H9 (cell line): ENCODE results near the gene GPC6. TPM values are rescaled to one million over a fixed set of nuclear protein-coding genes. Genes with fewer than 3 reads are reported as not detected.

Experiments used
- DNase-seq: peaks from one replicate; pipeline ENCODE4 v3.0.0-alpha.2; 2017
- H2AFZ ChIP-seq: one replicate; pipeline ENCODE4 v1.6.1; 2013; ENCODE audit warnings: mild to moderate bottlenecking, low read length, control low read depth, moderate library complexity
- H2AK5ac ChIP-seq: 2 replicates; pipeline ENCODE4 v1.6.1; 2013; ENCODE audit warnings: low read length, control low read depth, mixed read lengths; ENCODE audit not compliant: insufficient read length
- H2BK120ac ChIP-seq: one replicate; pipeline ENCODE4 v1.6.1; 2013; ENCODE audit warnings: low read depth, mild to moderate bottlenecking, low read length, control low read depth, inconsistent platforms; ENCODE audit not compliant: poor library complexity, severe bottlenecking
- H2BK12ac ChIP-seq: 2 replicates; pipeline ENCODE4 v1.6.1; 2013; ENCODE audit warnings: low read length, control low read depth, mixed read lengths, low read depth; ENCODE audit not compliant: insufficient read length
- H2BK15ac ChIP-seq: 2 replicates; pipeline ENCODE4 v1.6.1; 2013; ENCODE audit warnings: low read depth, low read length, control low read depth
- H2BK20ac ChIP-seq: one replicate; pipeline ENCODE4 v1.6.1; 2013; ENCODE audit warnings: low read depth, mild to moderate bottlenecking, low read length, control low read depth, inconsistent platforms; ENCODE audit not compliant: poor library complexity, severe bottlenecking
- H2BK5ac ChIP-seq: 2 replicates; pipeline ENCODE4 v1.6.1; 2013; ENCODE audit warnings: low read length, control low read depth, mixed read lengths; ENCODE audit not compliant: insufficient read length
- H3K14ac ChIP-seq: 2 replicates; pipeline ENCODE4 v1.6.1; 2013; ENCODE audit warnings: low read length, control low read depth; ENCODE audit not compliant: insufficient read depth
- H3K18ac ChIP-seq: 2 replicates; pipeline ENCODE4 v1.6.1; 2013; ENCODE audit warnings: low read depth, mild to moderate bottlenecking, mixed read lengths, low read length, control low read depth; ENCODE audit not compliant: insufficient read length
- H3K23ac ChIP-seq: 2 replicates; pipeline ENCODE4 v1.6.1; 2013; ENCODE audit warnings: low read length, control low read depth, mixed read lengths, low read depth; ENCODE audit not compliant: insufficient read length
- H3K23me2 ChIP-seq: 2 replicates; pipeline ENCODE4 v1.6.1; 2013; ENCODE audit warnings: low read depth, mild to moderate bottlenecking, mixed read lengths, low read length, control low read depth; ENCODE audit not compliant: insufficient read length, poor library complexity, severe bottlenecking
- H3K27ac ChIP-seq: 2 replicates; pipeline ENCODE4 v1.5.1; 2013; ENCODE audit warnings: low read length, control low read depth, mixed read lengths, low read depth; ENCODE audit not compliant: insufficient read length
- H3K27me3 ChIP-seq: 2 replicates; pipeline ENCODE4 v1.6.1; 2013; ENCODE audit warnings: low read length, control low read depth, inconsistent platforms; ENCODE audit not compliant: insufficient read depth
- H3K4ac ChIP-seq: 2 replicates; pipeline ENCODE4 v1.6.1; 2013; ENCODE audit warnings: low read depth, mild to moderate bottlenecking, control low read depth, inconsistent platforms, low read length, moderate library complexity
- H3K4me1 ChIP-seq: 2 replicates; pipeline ENCODE4 v1.6.1; 2013; ENCODE audit warnings: low read length, control low read depth, inconsistent platforms; ENCODE audit not compliant: insufficient read depth
- H3K4me2 ChIP-seq: 2 replicates; pipeline ENCODE4 v1.6.1; 2013; ENCODE audit warnings: low read length, control low read depth, mixed read lengths; ENCODE audit not compliant: insufficient read length, insufficient read depth
- H3K56ac ChIP-seq: 2 replicates; pipeline ENCODE4 v1.6.1; 2013; ENCODE audit warnings: low read depth, mild to moderate bottlenecking, mixed read lengths, low read length, control low read depth; ENCODE audit not compliant: insufficient read length
- H3K79me1 ChIP-seq: 2 replicates; pipeline ENCODE4 v1.6.1; 2013; ENCODE audit warnings: low read depth, mild to moderate bottlenecking, moderate library complexity, low read length, control low read depth, inconsistent platforms; ENCODE audit not compliant: insufficient read depth, poor library complexity, severe bottlenecking
- H3K79me2 ChIP-seq: 2 replicates; pipeline ENCODE4 v1.6.1; 2013; ENCODE audit warnings: low read length, control low read depth, inconsistent platforms; ENCODE audit not compliant: insufficient read depth
- H3K9ac ChIP-seq: 2 replicates; pipeline ENCODE4 v1.6.1; 2013; ENCODE audit warnings: low read length, control low read depth, mixed read lengths; ENCODE audit not compliant: insufficient read length; ENCODE audit errors: extremely low read depth
- H3K9me3 ChIP-seq: one replicate; pipeline ENCODE4 v1.6.1; 2013; ENCODE audit warnings: low read depth, low read length, inconsistent platforms; ENCODE audit not compliant: control insufficient read depth
- H3T11ph ChIP-seq: one replicate; pipeline ENCODE4 v1.6.1; 2013; ENCODE audit warnings: mild to moderate bottlenecking, low read length, control low read depth, inconsistent platforms
- H4K20me1 ChIP-seq: one replicate; pipeline ENCODE4 v1.6.1; 2013; ENCODE audit not compliant: control insufficient read depth, insufficient read length, insufficient read depth
- H4K5ac ChIP-seq: 2 replicates; pipeline ENCODE4 v1.6.1; 2013; ENCODE audit warnings: low read depth, mild to moderate bottlenecking, mixed read lengths, low read length, control low read depth; ENCODE audit not compliant: insufficient read length
- H4K8ac ChIP-seq: replicated peaks from 2 replicates; pipeline ENCODE4 v1.6.1; 2013; ENCODE audit warnings: low read length, control low read depth, mixed read lengths, low read depth; ENCODE audit not compliant: insufficient read length
- H4K91ac ChIP-seq: 2 replicates; pipeline ENCODE4 v1.6.1; 2013; ENCODE audit warnings: low read depth, mild to moderate bottlenecking, moderate library complexity, mixed read lengths, low read length, control low read depth; ENCODE audit not compliant: insufficient read length
- H3K27ac Mint-ChIP-seq, 3 experiments: 2 replicates in 2 of 3; 3 replicates in 1 of 3; pipeline ENCODE4 v1.8.0; 2020 to 2021; ENCODE audit warnings: mixed read lengths in 3 of 3, mild to moderate bottlenecking in 1 of 3, moderate library complexity in 1 of 3
- H3K27me3 Mint-ChIP-seq: 2 replicates; pipeline ENCODE4 v1.8.0; 2021; ENCODE audit warnings: low read depth, mild to moderate bottlenecking, moderate library complexity, mixed read lengths
- H3K36me3 Mint-ChIP-seq, 3 experiments: 2 replicates in 2 of 3; 3 replicates in 1 of 3; pipeline ENCODE4 v1.8.0; 2020 to 2021; ENCODE audit warnings: low read depth in 3 of 3, mixed read lengths in 3 of 3; ENCODE audit not compliant: insufficient read depth in 1 of 3
- H3K4me1 Mint-ChIP-seq, 2 experiments: 2 replicates each; pipeline ENCODE4 v1.8.0; 2020; ENCODE audit warnings: mixed read lengths in 2 of 2
- H3K4me3 Mint-ChIP-seq, 2 experiments: 2 replicates in 1 of 2; 3 replicates in 1 of 2; pipeline ENCODE4 v1.8.0; 2020 to 2021; ENCODE audit warnings: mild to moderate bottlenecking in 2 of 2, mixed read lengths in 2 of 2, moderate library complexity in 1 of 2
- H3K9me3 Mint-ChIP-seq, 2 experiments: 2 replicates in 1 of 2; 3 replicates in 1 of 2; pipeline ENCODE4 v1.8.0; 2020; ENCODE audit warnings: mild to moderate bottlenecking in 2 of 2, mixed read lengths in 2 of 2, moderate library complexity in 1 of 2
- WGBS: extraction: QIAGEN DNeasy Blood & Tissue Kit; methylation state at CpG from one replicate; pipeline ENCODE4 v1.1.7; 2013; ENCODE audit warnings: missing lambda C conversion rate, low lambda C conversion rate, mixed read lengths; ENCODE audit not compliant: insufficient read length; ENCODE audit errors: extremely low coverage; 5-methylcytosine and 5-hydroxymethylcytosine counted together
- total RNA-seq: library from RNA; stranded (reverse); gene quantifications from 2 replicates; pipeline ENCODE4 v1.2.1, GENCODE V29; 2021
- TF ChIP-seq, protein P1 (sequence below): fragments of 200-600 bp; sonication (generic); conservative IDR thresholded peaks from 3 replicates; pipeline ENCODE4 v1.8.0; 2021; ENCODE audit warnings: antibody characterized with exemption, mild to moderate bottlenecking

Gene GPC6
- total RNA-seq, 1 experiment from 2014 or later = 15.6 TPM

- Histone ChIP-seq H4K20me1 (no peaks in the 10 kb centered on the region), H3K23me2 (no peaks in the 10 kb centered on the region), H4K91ac (no peak overlapping the region), H3K18ac (no peak overlapping the region), H3K56ac (no peak overlapping the region), H4K5ac (no peak overlapping the region), H3K79me1 (no peaks in the 10 kb centered on the region), H2BK5ac (no peak overlapping the region), H3K23ac (no peak overlapping the region), H3K4ac (no peak overlapping the region), H3K27me3 (no peaks in the 10 kb centered on the region), H2BK15ac (no peak overlapping the region), H3K4me1 (peaks cover 5% of the 10 kb centered on the region; the same call in 1 of the 2 replicates), H3K14ac (no peak overlapping the region), H3K27ac (no peak overlapping the region), H2BK20ac (no peak overlapping the region), H3T11ph (no peak overlapping the region), H3K9ac (no peak overlapping the region), H2AK5ac (no peak overlapping the region), H3K9me3 (no peaks in the 10 kb centered on the region), H2BK120ac (no peak overlapping the region), H3K79me2 (peaks cover 2% of the 10 kb centered on the region; the same call in 1 of the 2 replicates), H3K4me2 (no peak overlapping the region), H4K8ac (no peak overlapping the region), H2BK12ac (no peak overlapping the region), H2AFZ (no peak overlapping the region)
- no CpG with 5 or more reads among the region's 3 CpGs for WGBS
- H3K4me1 Mint-ChIP-seq = peaks cover 24 to 31% of the 10 kb centered on the region in 2 experiments
- TF ChIP-seq, protein P1, sequence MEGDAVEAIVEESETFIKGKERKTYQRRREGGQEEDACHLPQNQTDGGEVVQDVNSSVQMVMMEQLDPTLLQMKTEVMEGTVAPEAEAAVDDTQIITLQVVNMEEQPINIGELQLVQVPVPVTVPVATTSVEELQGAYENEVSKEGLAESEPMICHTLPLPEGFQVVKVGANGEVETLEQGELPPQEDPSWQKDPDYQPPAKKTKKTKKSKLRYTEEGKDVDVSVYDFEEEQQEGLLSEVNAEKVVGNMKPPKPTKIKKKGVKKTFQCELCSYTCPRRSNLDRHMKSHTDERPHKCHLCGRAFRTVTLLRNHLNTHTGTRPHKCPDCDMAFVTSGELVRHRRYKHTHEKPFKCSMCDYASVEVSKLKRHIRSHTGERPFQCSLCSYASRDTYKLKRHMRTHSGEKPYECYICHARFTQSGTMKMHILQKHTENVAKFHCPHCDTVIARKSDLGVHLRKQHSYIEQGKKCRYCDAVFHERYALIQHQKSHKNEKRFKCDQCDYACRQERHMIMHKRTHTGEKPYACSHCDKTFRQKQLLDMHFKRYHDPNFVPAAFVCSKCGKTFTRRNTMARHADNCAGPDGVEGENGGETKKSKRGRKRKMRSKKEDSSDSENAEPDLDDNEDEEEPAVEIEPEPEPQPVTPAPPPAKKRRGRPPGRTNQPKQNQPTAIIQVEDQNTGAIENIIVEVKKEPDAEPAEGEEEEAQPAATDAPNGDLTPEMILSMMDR = no peak
- H3K4me3 Mint-ChIP-seq = no peak overlapping the region
- no peak for DNase-seq
- peaks cover 0 to 2% (median 0%) of the 10 kb centered on the region in 3 experiments; a peak in 1 of 7 replicates for H3K36me3 Mint-ChIP-seq
- H3K27ac Mint-ChIP-seq = no peak overlapping the region
- H3K9me3 Mint-ChIP-seq = no peaks in the 10 kb centered on the region; a peak in 1 of 5 replicates
- H3K27me3 Mint-ChIP-seq = no peaks in the 10 kb centered on the region
These were observed 278.7 kb downstream of the GPC6 start for GRCh38 chr13:93505104-93505952.
